HT-29 (cell line): ENCODE measurements around the gene CASP14. TPM values are rescaled to one million over a fixed set of nuclear protein-coding genes. Genes with fewer than 3 reads are reported as not detected.
A peak's percentile ranks its signal among the peaks of the same experiment; 100 is the strongest.
"Not testable (repeated sequence)": the region's sequence is repeated elsewhere in the genome, so short reads cannot be mapped to it uniquely, and the experiment has no call there.

Source experiments
- DNase-seq: peaks from one replicate; pipeline ENCODE4 v3.0.0-alpha.2; 2015; ENCODE audit warnings: low spot score
- total RNA-seq: library from RNA; depleted of rRNA; stranded (reverse); fragments of >200 nt; shearing (Covaris generic); gene quantifications from 2 replicates; pipeline ENCODE4 v1.2.3, GENCODE V29; 2014

Gene CASP14
- total RNA-seq, 1 experiment from 2014 or later = not detected

- not testable (repeated sequence) for DNase-seq
These were observed 21.1 kb downstream of the CASP14 start for GRCh38 chr19:15070386-15070785.

- DNase-seq = no peak
These were observed 23.8 kb downstream of the CASP14 start for GRCh38 chr19:15072930-15073647.

GRCh38 chr19:15074371-15074770 lies 25.1 kb downstream of the CASP14 start:
- no peak for DNase-seq

- DNase-seq = no peak
These were observed 26.5 kb downstream of the CASP14 start for GRCh38 chr19:15075806-15076205.

GRCh38 chr19:15080002-15080401 lies 30.7 kb downstream of the CASP14 start:
- not testable (repeated sequence) for DNase-seq

GRCh38 chr19:15081911-15082310 lies 32.6 kb downstream of the CASP14 start, which contains the start of gene OR1I1:
Gene OR1I1, plus strand, starts transcription at chr19:15082211. Its CDS starts 4,855 bp downstream, at chr19:15087066.
- DNase-seq = no peak

- no peak for DNase-seq
These were observed 37.9 kb downstream of the CASP14 start for GRCh38 chr19:15087182-15087581.

GRCh38 chr19:15091918-15092753 lies 42.9 kb downstream of the CASP14 start:
- peak; percentile 60 for DNase-seq

- DNase-seq = no peak
These were observed 43.7 kb downstream of the CASP14 start for GRCh38 chr19:15093001-15093400.

- DNase-seq = no peak
These were observed 46.9 kb downstream of the CASP14 start for GRCh38 chr19:15096223-15096622.

GRCh38 chr19:15097980-15098379 lies 48.7 kb downstream of the CASP14 start:
- not testable (repeated sequence) for DNase-seq

GRCh38 chr19:15098460-15098859 lies 49.2 kb downstream of the CASP14 start:
- no peak for DNase-seq

GRCh38 chr19:15099017-15099582 lies 49.8 kb downstream of the CASP14 start:
- DNase-seq = no peak

- DNase-seq = peak; percentile 38
These were observed 52.3 kb downstream of the CASP14 start for GRCh38 chr19:15101479-15102082.

- no peak for DNase-seq
These were observed 54.7 kb downstream of the CASP14 start for GRCh38 chr19:15104003-15104402.

GRCh38 chr19:15104411-15104810 lies 55.1 kb downstream of the CASP14 start:
- DNase-seq = no peak

GRCh38 chr19:15105044-15105443 lies 55.8 kb downstream of the CASP14 start:
- no peak for DNase-seq

- no peak for DNase-seq
These were observed 58.1 kb downstream of the CASP14 start, which contains the start of gene SYDE1 for GRCh38 chr19:15107061-15108010. Gene SYDE1, plus strand, starts transcription at chr19:15107401. Its CDS starts 33 bp downstream, at chr19:15107434.
